K562 (cell line): ENCODE measurements around the gene BAZ2A. TPM values are rescaled to one million over a fixed set of nuclear protein-coding genes. Genes with fewer than 3 reads are reported as not detected.

Experiments
- ATF1 ChIP-seq, 2 experiments: fragments of 450-650 bp in 1 of 2; IDR thresholded peaks; 2 replicates each; pipeline ENCODE4 v1.6.1; 2016; ENCODE audit warnings: missing compliant biosample characterization in 1 of 2, missing genetic modification characterization in 1 of 2
- ATF7 ChIP-seq: fragments of 450-650 bp; IDR thresholded peaks from 2 replicates; pipeline ENCODE4 v1.7.1; 2014; ENCODE audit warnings: mild to moderate bottlenecking, moderate library complexity
- FOS ChIP-seq: IDR thresholded peaks from 3 replicates; pipeline ENCODE4 v1.6.1; 2011; ENCODE audit not compliant: insufficient read length; ENCODE audit errors: extremely low read depth
- FOSL1 ChIP-seq: fragments of 200-800 bp; sonication (Bioruptor generic); conservative IDR thresholded peaks from 2 replicates; pipeline ENCODE4 v1.6.1; 2016; ENCODE audit warnings: missing genetic modification characterization, missing compliant biosample characterization
- FOXK1 ChIP-seq: sonication (generic); formaldehyde crosslinking; IDR thresholded peaks from 2 replicates; pipeline ENCODE4 v1.8.0; 2022; ENCODE audit warnings: missing genetic modification reagents, mild to moderate bottlenecking, borderline replicate concordance
- FOXK2 ChIP-seq, 2 experiments: fragments of 450-650 bp; IDR thresholded peaks in 1 of 2; conservative IDR thresholded peaks in 1 of 2; 2 replicates each; pipeline ENCODE4 v1.6.1; 2016; ENCODE audit warnings: low read depth in 2 of 2, mild to moderate bottlenecking in 1 of 2
- GABPA ChIP-seq: fragments of 200-800 bp; sonication (Bioruptor generic); conservative IDR thresholded peaks from 2 replicates; pipeline ENCODE4 v1.6.1; 2016; ENCODE audit warnings: low read depth, missing genetic modification characterization, missing compliant biosample characterization
- HNRNPUL1 ChIP-seq: fragments of 200-400 bp; formaldehyde crosslinking; IDR thresholded peaks from 2 replicates; pipeline ENCODE4 v1.6.1; 2017; ENCODE audit warnings: low read length
- JUND ChIP-seq, 2 experiments: IDR thresholded peaks; 2 replicates in 1 of 2; 3 replicates in 1 of 2; pipeline ENCODE4 v1.6.1; 2011; ENCODE audit warnings: borderline replicate concordance in 2 of 2, low read depth in 2 of 2, low read length in 2 of 2, improper control_type of control experiment in 1 of 2, missing biosample characterization in 1 of 2, missing genetic modification characterization in 1 of 2, missing genetic modification reagents in 1 of 2
- MEIS2 ChIP-seq: fragments of 450-650 bp; IDR thresholded peaks from 2 replicates; pipeline ENCODE4 v1.6.1; 2014; ENCODE audit warnings: mild to moderate bottlenecking; ENCODE audit not compliant: partially characterized antibody
- NRF1 ChIP-seq, 2 experiments: fragments of 450-650 bp; IDR thresholded peaks in 1 of 2; conservative IDR thresholded peaks in 1 of 2; 2 replicates each; pipeline ENCODE4 v1.6.1; 2014; ENCODE audit warnings: mild to moderate bottlenecking in 2 of 2
- RBBP5 ChIP-seq: fragments of 200-600 bp; sonication (generic); IDR thresholded peaks from 2 replicates; pipeline ENCODE4 v1.6.1; 2012; ENCODE audit warnings: borderline replicate concordance, mild to moderate bottlenecking, low read length, control low read depth, inconsistent platforms; ENCODE audit not compliant: insufficient read depth, poor library complexity, severe bottlenecking
- SRF ChIP-seq, 2 experiments: fragments of 250-450, 450-650 bp in 1 of 2; sonication (Bioruptor Pico) in 1 of 2; sonication (generic) in 1 of 2; formaldehyde crosslinking; IDR thresholded peaks; 2 replicates each; pipeline versions ENCODE4 v1.5.0 to v1.5.1; 2020 to 2022; ENCODE audit warnings: mild to moderate bottlenecking in 1 of 2, missing genetic modification reagents in 1 of 2
- ZBTB43 ChIP-seq: sonication (generic); formaldehyde crosslinking; IDR thresholded peaks from 2 replicates; pipeline ENCODE4 v1.8.0; 2023; ENCODE audit warnings: mild to moderate bottlenecking, missing genetic modification reagents
- polyA plus RNA-seq, 8 experiments: library from polyadenylated mRNA; depleted of rRNA in 4 of 8; stranded (reverse) in 5 of 8; unstranded in 3 of 8; fragments of >200 nt; fragmentation: Nextera tagmentation in 2 of 8; fragmentation: Illumina TruSeq in 1 of 8; extraction: Ambion mirVana in 2 of 8; extraction: Trizol in 1 of 8; gene quantifications; 2 replicates each; pipeline versions ENCODE4 v1.2.1 to v1.2.3, GENCODE V29; 2011 to 2014; ENCODE audit warnings: inconsistent platforms in 1 of 8, missing spikeins in 1 of 8
- total RNA-seq, 7 experiments: library from RNA; depleted of rRNA in 6 of 7; stranded (reverse); fragments of >200 nt in 6 of 7; fragmentation: Illumina TruSeq in 2 of 7; extraction: Trizol in 2 of 7; gene quantifications; 2 replicates each; pipeline versions ENCODE4 v1.2.1 to v1.2.3, GENCODE V29; 2011 to 2021; ENCODE audit warnings: low replicate concordance in 1 of 7
- TF ChIP-seq, protein P1 (sequence below), 2 experiments: fragments of 450-650 bp; IDR thresholded peaks; 2 replicates each; pipeline ENCODE4 v1.6.1; 2016; ENCODE audit warnings: mild to moderate bottlenecking in 2 of 2, borderline replicate concordance in 1 of 2, low read depth in 1 of 2, moderate library complexity in 1 of 2

BAZ2A gene
- total and polyA plus RNA-seq, 9 of the 15 experiments (the other 6 are each of a cell fraction or from before 2014, with no cell fraction given) = 4.5 to 86.4 (median 26.2) TPM

- TF ChIP-seq JUND (IDR thresholded peaks at IDR 0.05; ENCODE audit: borderline replicate concordance, low read depth, low read length) = 0 out of 2 replicates have a peak, but pooled peaks have one; percentile 14
- peak; percentile 80; the same call in 1 of the 3 replicates for TF ChIP-seq JUND (tag; IDR thresholded peaks at IDR 0.05; ENCODE audit: borderline replicate concordance, low read depth, low read length)
- no peak for TF ChIP-seq HNRNPUL1
- 0 out of 4 replicates have a peak, but pooled peaks have one; percentile 35 to 45 for TF ChIP-seq FOXK2 (conservative IDR thresholded peaks at IDR 0.05 in 1 of 2, IDR thresholded peaks at IDR 0.05 in 1 of 2; ENCODE audit: low read depth in 2 of 2)
- TF ChIP-seq ATF1 (CRISPR knock-in tag; IDR thresholded peaks at IDR 0.05) = no peak
- 0 out of 2 replicates have a peak, but pooled peaks have one; percentile 19 for TF ChIP-seq ATF1 (tag; IDR thresholded peaks at IDR 0.05)
- TF ChIP-seq NRF1 (conservative IDR thresholded peaks at IDR 0.05 in 1 of 2, IDR thresholded peaks at IDR 0.05 in 1 of 2) = peak; percentile 36; a peak in 3 of 4 replicates
- no peak for TF ChIP-seq FOXK1 (CRISPR knock-in tag)
- peak; percentile 52 for TF ChIP-seq GABPA (tag)
- no peak for TF ChIP-seq FOS
- no peak for TF ChIP-seq MEIS2
- peak; percentile 49 for TF ChIP-seq RBBP5
- peak; percentile 61; the same call in 1 of the 2 replicates for TF ChIP-seq ATF7
- no peak for TF ChIP-seq ZBTB43 (CRISPR knock-in tag)
- peak in 1 of 2 experiments; percentile 62; a peak in 1 of 4 replicates for TF ChIP-seq SRF (CRISPR knock-in tag; IDR thresholded peaks at IDR 0.05)
- TF ChIP-seq, protein P1, sequence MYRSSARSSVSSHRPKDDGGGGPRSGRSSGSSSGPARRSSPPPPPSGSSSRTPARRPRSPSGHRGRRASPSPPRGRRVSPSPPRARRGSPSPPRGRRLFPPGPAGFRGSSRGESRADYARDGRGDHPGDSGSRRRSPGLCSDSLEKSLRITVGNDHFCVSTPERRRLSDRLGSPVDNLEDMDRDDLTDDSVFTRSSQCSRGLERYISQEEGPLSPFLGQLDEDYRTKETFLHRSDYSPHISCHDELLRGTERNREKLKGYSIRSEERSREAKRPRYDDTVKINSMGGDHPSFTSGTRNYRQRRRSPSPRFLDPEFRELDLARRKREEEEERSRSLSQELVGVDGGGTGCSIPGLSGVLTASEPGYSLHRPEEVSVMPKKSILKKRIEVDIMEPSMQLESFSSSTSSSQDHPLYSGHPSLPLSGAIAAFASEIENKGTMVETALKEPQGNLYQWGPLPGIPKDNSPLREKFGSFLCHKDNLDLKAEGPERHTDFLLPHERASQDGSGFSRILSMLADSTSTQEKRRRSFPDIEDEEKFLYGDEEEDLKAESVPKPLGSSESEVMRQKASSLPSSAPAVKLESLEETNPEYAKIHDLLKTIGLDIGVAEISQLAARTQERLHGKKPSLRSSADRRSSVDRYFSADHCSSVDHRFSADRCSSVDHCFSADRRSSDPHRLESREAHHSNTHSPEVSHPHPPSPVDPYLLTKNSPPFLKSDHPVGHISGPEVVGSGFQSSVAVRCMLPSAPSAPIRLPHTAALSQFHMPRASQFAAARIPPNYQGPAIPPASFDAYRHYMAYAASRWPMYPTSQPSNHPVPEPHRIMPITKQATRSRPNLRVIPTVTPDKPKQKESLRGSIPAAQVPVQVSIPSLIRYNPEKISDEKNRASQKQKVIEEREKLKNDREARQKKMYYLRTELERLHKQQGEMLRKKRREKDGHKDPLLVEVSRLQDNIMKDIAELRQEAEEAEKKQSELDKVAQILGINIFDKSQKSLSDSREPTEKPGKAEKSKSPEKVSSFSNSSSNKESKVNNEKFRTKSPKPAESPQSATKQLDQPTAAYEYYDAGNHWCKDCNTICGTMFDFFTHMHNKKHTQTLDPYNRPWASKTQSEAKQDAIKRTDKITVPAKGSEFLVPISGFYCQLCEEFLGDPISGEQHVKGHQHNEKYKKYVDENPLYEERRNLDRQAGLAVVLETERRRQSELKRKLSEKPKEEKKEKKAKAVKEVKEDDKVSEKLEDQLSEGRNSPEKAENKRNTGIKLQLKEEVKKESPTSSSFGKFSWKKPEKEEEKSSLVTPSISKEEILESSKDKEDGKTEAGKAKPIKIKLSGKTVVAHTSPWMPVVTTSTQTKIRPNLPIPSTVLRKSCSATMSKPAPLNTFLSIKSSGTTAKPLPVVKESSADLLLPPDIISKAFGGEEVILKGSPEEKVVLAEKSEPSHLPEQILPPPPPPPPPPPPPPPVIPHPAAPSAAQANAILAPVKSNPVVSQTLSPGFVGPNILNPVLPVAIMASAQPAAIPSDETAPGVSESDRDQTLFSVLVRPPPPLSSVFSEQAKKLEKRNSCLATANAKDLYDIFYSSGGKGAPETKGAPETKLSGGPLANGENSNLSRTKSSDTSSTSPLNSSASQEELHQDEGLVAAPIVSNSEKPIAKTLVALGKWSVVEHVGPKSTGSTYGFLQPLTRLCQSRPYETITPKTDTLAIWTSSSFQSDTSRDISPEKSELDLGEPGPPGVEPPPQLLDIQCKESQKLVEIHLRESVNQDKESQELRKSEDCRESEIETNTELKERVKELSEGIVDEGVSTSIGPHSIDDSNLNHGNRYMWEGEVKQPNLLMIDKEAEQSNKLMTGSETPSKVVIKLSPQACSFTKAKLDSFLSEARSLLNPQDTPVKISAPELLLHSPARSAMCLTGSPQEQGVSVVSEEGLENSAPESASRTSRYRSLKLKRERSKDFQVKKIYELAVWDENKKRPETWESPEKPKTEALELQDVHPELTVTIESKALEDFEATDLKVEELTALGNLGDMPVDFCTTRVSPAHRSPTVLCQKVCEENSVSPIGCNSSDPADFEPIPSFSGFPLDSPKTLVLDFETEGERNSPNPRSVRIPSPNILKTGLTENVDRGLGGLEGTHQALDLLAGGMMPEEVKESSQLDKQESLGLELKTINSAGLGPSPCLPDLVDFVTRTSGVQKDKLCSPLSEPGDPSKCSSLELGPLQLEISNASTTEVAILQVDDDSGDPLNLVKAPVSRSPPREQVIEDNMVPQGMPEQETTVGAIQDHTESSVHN (IDR thresholded peaks at IDR 0.05; ENCODE audit: borderline replicate concordance in 1 of 2, low read depth in 1 of 2) = 0 out of 4 replicates have a peak, but pooled peaks of 1 of the 2 experiments have one; percentile 35
- peak; percentile 69 for TF ChIP-seq FOSL1 (tag)
These were observed 64.5 kb downstream of the BAZ2A start (continued) for GRCh38 chr12:56565510-56566101.
